ENCODE results near the gene ANKFN1. TPM values are rescaled to one million over a fixed set of nuclear protein-coding genes. Genes with fewer than 3 reads are reported as not detected.

Gene ANKFN1
- total RNA-seq, 1 donor from 2014 or later: 0.21 TPM

- no peak for DNase-seq (ENCODE audit: low read depth, low spot score)
- no peak overlapping the region for H3K27ac Mint-ChIP-seq (ENCODE audit: unreplicated experiment)
- no peaks in the 10 kb centered on the region for H3K4me1 Mint-ChIP-seq
- peaks cover 10% of the 10 kb centered on the region for H3K9me3 Mint-ChIP-seq
- H3K4me3 Mint-ChIP-seq: no peak overlapping the region
- TF ChIP-seq CTCF (conservative IDR thresholded peaks at IDR 0.05): no peak
- H3K27me3 Mint-ChIP-seq (ENCODE audit: low read depth): peaks cover 2% of the 10 kb centered on the region
- H3K36me3 Mint-ChIP-seq (ENCODE audit: low read depth): no peaks in the 10 kb centered on the region
Observed at GRCh38 chr17:56548661-56549060, 395.4 kb downstream of the ANKFN1 start.

GRCh38 chr17:56549501-56549900, 396.2 kb downstream of the ANKFN1 start:
- H3K27ac Mint-ChIP-seq (ENCODE audit: unreplicated experiment): no peak overlapping the region
- H3K4me3 Mint-ChIP-seq: no peak overlapping the region
- no peaks in the 10 kb centered on the region for H3K4me1 Mint-ChIP-seq
- H3K9me3 Mint-ChIP-seq: peaks cover 10% of the 10 kb centered on the region
- DNase-seq (ENCODE audit: low read depth, low spot score): no peak
- peaks cover 2% of the 10 kb centered on the region for H3K27me3 Mint-ChIP-seq (ENCODE audit: low read depth)
- no peaks in the 10 kb centered on the region for H3K36me3 Mint-ChIP-seq (ENCODE audit: low read depth)
- no peak for TF ChIP-seq CTCF (conservative IDR thresholded peaks at IDR 0.05)

- Mint-ChIP-seq H3K27ac (ENCODE audit: unreplicated experiment) (no peak overlapping the region), H3K4me1 (no peaks in the 10 kb centered on the region), H3K4me3 (no peak overlapping the region), H3K9me3 (peaks cover 3% of the 10 kb centered on the region), H3K36me3 (ENCODE audit: low read depth) (no peaks in the 10 kb centered on the region), H3K27me3 (ENCODE audit: low read depth) (no peaks in the 10 kb centered on the region)
- DNase-seq (ENCODE audit: low read depth, low spot score): no peak
- TF ChIP-seq CTCF (conservative IDR thresholded peaks at IDR 0.05): no peak
Observed at GRCh38 chr17:56557682-56558081, 404.4 kb downstream of the ANKFN1 start.

- TF ChIP-seq CTCF (conservative IDR thresholded peaks at IDR 0.05): no peak
- Mint-ChIP-seq H3K4me1 (no peaks in the 10 kb centered on the region), H3K36me3 (ENCODE audit: low read depth) (no peaks in the 10 kb centered on the region), H3K27me3 (ENCODE audit: low read depth) (no peaks in the 10 kb centered on the region), H3K27ac (ENCODE audit: unreplicated experiment) (no peak overlapping the region), H3K9me3 (peaks cover 3% of the 10 kb centered on the region), H3K4me3 (no peak overlapping the region)
- DNase-seq (ENCODE audit: low read depth, low spot score): no peak
Observed at GRCh38 chr17:56558088-56558487, 404.8 kb downstream of the ANKFN1 start.

All from neural crest cell (in vitro differentiated cells).